GM12874 (cell line): Measurements from ENCODE around the gene RUNX1.

Experiments used
- TF ChIP-seq, protein P1 (sequence below): IDR thresholded peaks from 2 replicates; pipeline ENCODE4 v1.5.1; 2011; ENCODE audit warnings: low read depth, mild to moderate bottlenecking, control low read depth, low read length, moderate library complexity; ENCODE audit not compliant: insufficient read depth

RUNX1 gene

DNA sequence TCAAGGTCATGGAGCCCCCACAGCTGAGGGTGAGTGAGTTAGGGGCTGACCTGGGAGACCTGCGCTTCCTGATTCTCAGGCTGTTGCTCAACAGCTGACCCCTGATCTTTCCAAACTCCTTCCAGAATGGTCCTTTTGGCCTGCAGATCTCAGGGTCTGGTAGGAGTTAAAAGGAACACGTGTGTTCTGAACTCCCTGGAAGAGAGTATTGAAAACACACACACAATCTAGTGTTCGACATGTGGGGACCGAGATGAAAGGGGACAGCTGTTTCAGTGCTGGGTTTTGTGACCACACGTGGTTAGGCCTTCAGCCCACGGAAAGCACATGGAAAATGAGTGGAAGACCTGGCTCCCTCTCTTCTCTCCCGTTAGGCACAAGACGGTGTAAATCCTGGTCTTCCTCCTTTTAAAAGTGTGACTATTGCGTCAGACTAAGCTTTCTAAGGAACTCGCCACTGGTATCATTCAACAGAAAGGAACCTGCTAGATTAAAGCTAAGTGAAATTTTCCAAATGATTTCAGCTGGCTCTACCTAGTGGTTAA, 49.6 kb downstream of the RUNX1 start:
- TF ChIP-seq, protein P1, sequence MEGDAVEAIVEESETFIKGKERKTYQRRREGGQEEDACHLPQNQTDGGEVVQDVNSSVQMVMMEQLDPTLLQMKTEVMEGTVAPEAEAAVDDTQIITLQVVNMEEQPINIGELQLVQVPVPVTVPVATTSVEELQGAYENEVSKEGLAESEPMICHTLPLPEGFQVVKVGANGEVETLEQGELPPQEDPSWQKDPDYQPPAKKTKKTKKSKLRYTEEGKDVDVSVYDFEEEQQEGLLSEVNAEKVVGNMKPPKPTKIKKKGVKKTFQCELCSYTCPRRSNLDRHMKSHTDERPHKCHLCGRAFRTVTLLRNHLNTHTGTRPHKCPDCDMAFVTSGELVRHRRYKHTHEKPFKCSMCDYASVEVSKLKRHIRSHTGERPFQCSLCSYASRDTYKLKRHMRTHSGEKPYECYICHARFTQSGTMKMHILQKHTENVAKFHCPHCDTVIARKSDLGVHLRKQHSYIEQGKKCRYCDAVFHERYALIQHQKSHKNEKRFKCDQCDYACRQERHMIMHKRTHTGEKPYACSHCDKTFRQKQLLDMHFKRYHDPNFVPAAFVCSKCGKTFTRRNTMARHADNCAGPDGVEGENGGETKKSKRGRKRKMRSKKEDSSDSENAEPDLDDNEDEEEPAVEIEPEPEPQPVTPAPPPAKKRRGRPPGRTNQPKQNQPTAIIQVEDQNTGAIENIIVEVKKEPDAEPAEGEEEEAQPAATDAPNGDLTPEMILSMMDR = no peak

GRCh38 chr21:34998176-34998575, 50.9 kb downstream of the RUNX1 start:
- TF ChIP-seq, protein P1 = no peak

- TF ChIP-seq, protein P1 = no peak
These were observed 51.8 kb downstream of the RUNX1 start for GRCh38 chr21:34997294-34997693.

DNA sequence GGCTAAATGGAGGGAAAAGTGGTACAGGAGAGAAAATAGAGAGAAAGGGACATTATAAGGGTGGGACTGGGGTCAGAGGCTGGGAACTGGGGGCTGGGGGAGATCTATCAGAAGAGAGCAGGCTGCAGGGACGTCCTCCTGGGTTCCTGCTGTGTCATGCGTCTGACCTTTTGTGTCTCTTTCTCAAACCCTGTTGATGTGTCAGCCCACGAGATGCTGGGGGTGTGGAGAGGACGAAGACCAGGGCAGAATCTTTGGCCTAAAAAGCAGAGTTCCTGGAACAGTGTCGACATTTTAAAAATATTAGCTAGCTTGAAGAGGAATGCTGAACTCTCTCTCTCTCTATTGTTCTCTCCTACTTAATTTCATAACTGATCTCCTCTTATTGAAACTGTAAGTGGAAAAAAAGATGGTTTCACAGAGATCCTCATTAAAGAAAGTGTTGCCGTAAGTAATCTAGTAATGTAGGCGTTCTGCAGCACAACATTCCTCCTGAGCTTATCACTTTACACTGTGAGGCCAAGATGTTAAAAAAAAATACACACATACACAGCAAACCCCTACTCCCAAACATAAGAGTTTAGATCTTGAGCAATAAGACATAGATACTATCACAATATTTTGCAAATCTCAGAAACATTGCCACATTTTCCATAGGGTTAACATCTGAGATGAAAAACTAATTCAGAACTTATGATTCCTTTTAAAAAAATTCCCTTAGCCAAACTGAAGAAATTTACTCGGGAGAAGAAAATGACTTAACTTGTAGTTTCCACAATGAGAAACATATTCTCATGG, 52.6 kb downstream of the RUNX1 start:
- TF ChIP-seq, protein P1 = no peak

GRCh38 chr21:34995979-34996303, 53.2 kb downstream of the RUNX1 start:
- TF ChIP-seq, protein P1 = no peak

- TF ChIP-seq, protein P1 = no peak
These were observed 54.1 kb downstream of the RUNX1 start for GRCh38 chr21:34994766-34995631.

DNA sequence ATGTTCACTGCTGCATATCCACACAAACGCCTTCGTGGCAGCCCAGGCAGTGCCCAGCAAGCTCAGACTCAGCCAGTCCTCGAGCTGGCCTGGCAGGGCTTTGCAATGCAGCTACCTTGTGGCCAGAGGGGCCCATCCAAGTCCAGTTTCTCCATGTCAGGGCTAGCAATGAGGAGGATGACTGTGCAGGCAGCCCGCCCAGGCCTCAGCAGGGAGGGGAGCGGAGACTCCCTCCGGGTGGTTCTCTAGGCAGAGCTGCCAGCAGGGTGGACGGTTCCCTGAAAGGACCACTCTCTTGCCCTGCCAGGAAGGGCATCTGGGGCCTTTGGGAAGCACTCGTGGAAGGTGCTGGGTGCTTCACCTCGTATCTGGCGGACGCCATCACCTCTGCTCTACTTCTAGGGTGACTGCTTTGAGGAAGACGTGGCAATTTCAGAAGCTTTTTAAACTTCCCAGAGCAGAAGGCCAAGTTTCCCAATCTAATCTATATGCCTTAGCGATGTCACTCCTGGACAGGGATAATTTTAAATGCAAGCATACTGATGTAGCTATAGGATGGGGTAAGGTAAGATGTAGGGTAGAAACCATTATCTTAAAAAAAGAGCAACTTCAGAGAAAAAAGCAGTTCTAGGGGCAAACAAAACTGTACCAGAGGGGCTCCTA, 56.2 kb downstream of the RUNX1 start:
- TF ChIP-seq, protein P1 = no peak
